ENCODE data around the gene ATG7. TPM values are rescaled to one million over a fixed set of nuclear protein-coding genes. Genes with fewer than 3 reads are reported as not detected.
A peak's percentile ranks its signal among the peaks of the same experiment; 100 is the strongest.
"Not testable (repeated sequence)": the region's sequence is repeated elsewhere in the genome, so short reads cannot be mapped to it uniquely, and the experiment has no call there.

The ATG7 gene
- total RNA-seq, 1 donor = 97.9 TPM

DNA sequence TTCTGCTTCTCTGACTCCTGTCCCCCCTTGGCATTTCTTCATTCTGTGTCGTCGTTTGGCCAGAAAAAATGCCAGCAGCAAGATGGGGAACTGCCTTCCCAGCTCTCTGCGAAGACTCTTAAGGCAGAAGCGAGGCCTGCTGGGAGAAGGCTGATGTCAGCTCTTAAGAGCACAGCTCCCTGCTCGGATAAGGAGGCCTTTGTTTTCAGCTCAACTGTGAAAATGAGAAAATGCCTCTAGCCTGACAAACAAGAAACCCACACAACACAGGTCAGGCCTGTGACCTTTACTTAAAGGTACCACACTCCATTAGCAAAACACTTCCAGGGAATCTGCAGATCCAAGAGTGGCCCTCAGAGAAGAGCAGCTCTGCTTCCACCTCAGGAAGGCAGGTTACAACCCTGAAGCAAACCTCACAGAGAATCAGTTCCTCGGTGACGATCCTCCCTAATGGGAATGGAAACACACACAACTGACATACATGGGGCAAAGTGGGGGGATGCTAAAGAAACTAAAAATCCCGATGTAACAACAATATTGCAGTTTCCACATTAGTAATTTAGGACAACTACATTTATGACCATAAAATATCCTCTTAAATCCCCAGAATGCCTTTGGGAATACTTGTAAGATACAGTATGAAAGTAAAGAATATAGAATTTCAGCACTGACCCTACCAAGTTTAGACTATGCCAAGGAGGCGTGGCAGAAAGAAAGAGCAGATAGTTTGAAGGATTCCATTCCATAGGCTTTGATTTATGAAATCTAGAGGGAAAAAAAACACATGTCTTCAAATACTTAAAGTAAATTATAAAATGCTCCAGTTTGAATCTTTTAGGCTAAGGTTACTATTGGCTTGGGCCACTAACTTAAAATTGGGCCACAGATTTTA, 319.4 kb downstream of the ATG7 start:
- TF ChIP-seq, protein P1, sequence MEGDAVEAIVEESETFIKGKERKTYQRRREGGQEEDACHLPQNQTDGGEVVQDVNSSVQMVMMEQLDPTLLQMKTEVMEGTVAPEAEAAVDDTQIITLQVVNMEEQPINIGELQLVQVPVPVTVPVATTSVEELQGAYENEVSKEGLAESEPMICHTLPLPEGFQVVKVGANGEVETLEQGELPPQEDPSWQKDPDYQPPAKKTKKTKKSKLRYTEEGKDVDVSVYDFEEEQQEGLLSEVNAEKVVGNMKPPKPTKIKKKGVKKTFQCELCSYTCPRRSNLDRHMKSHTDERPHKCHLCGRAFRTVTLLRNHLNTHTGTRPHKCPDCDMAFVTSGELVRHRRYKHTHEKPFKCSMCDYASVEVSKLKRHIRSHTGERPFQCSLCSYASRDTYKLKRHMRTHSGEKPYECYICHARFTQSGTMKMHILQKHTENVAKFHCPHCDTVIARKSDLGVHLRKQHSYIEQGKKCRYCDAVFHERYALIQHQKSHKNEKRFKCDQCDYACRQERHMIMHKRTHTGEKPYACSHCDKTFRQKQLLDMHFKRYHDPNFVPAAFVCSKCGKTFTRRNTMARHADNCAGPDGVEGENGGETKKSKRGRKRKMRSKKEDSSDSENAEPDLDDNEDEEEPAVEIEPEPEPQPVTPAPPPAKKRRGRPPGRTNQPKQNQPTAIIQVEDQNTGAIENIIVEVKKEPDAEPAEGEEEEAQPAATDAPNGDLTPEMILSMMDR (IDR thresholded peaks at IDR 0.05; ENCODE audit: insufficient read depth, low read length) = no peak
- peak; percentile 81 for DNase-seq (ENCODE audit: low read depth)

DNA sequence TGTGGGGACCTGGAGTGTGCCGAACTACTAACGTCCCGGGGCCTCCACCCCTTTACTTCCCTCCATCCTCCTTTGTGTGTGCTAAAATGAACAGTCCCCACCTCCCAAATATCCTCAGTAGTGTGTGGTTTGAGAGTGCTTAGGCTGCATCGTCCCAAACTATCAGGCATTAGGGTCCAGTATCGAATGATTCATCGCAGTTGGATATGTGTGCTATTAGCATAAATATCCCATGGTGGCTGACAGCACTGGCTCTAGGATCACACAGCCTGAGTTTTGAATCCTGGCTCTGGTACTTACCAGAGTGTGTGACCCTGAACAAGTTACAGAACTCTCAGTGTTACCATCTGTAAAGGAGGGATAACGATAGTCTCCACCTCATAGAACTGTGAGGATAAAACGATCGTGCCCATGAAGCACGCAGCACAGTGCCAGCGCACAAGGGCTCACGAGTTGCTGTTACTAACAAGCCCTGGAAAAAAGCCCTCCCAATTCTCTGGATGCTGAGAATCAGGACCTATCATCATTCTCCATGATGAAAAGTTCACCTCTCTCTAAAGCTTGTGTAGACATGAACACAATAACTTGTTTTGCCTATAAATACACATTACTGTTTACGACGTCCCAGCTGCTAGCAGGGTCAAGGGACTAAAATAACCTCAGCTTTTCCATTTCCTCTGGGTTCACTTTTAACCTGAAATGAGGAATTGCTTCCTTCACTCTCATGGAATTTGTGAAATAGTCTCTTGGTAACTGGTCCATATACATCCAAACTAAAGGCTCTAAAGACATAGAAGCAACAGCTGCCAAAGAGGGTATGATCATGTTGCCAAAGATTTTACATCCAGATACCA, 320.5 kb downstream of the ATG7 start:
- TF ChIP-seq, protein P1 (IDR thresholded peaks at IDR 0.05; ENCODE audit: insufficient read depth, low read length) = no peak
- no peak overlapping the region for H3K4me3 ChIP-seq (ENCODE audit: low read depth, low read length)
- DNase-seq (ENCODE audit: low read depth) = peak; percentile 63

More for the DNA sequence above, 319.4 kb downstream of the ATG7 start:
- no peak overlapping the region for H3K4me3 ChIP-seq (ENCODE audit: low read depth, low read length)

DNA sequence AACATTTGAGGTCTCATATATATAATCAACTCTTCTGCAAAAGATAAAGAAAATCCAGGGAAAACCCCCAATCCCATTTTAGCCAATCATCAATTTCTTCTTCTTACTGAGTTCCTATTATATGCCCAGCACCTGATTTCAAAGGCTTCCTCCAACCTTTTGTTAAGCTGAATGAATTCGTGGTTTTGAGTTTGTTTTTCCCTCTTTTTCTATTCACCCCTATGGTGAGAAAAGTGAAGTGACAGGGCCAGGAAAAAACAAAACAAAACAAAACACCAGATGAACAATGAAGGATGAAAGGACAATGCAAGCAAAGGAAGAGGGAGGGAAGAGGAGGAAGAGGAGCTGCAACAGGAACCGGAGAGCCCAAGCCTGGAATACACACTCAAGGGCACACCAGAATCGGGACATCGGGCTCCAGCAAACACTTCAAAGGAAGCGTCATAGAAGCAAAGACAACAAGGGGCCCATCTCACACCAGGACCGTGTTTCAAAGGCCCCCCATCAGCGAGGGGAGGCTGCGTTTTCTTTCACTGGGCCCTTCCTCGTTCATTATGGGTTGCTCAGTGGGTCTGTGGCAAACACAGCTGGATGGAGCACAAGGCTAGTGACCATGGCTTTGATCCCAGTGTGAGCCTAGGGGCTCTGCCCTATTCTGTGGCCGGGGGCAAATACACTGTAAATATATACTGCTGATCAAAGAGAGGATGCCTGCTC, 321.3 kb downstream of the ATG7 start:
- no peak for DNase-seq (ENCODE audit: low read depth)
- TF ChIP-seq, protein P1 (IDR thresholded peaks at IDR 0.05; ENCODE audit: insufficient read depth, low read length) = no peak
- no peak overlapping the region for H3K4me3 ChIP-seq (ENCODE audit: low read depth, low read length)

DNA sequence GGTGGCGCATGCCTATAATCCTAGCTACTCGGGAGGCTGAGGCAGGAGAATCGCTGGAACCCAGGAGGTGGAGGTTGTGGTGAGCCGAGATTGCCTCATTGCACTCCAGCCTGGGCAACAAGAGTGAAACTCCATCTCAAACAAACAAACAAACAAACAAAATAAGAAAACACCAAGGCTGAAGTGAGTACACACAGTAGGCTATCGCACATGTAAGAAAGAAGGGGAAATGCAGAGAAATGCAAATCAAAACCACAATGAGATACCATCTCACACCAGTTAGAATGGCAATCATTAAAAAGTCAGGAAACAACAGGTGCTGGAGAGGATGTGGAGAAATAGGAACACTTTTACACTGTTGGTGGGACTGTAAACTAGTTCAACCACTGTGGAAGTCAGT, 322.8 kb downstream of the ATG7 start:
- not testable (repeated sequence) for H3K4me3 ChIP-seq (ENCODE audit: low read depth, low read length); DNase-seq (ENCODE audit: low read depth)

DNA sequence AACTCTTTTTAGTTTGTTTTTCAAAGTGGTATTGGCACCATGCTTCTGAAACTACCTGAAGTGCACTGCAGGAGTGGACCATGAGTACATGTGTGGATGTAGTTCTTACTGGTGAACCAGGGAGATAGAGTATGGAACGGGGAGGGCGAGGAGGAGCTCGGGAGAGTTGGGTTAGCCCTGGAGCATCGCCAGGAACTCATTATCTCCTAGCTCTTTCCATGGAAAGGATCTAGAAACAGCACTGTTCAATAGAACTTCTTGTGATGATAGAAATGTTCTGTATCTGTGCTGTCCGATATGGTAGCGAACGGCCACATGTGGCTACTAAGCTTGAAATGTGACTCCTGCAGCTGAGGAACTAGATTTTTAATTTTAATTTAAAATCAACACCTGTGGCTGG, 324.2 kb downstream of the ATG7 start:
- TF ChIP-seq, protein P1 (IDR thresholded peaks at IDR 0.05; ENCODE audit: insufficient read depth, low read length) = no peak
- no peak overlapping the region for H3K4me3 ChIP-seq (ENCODE audit: low read depth, low read length)
- DNase-seq (ENCODE audit: low read depth) = no peak

DNA sequence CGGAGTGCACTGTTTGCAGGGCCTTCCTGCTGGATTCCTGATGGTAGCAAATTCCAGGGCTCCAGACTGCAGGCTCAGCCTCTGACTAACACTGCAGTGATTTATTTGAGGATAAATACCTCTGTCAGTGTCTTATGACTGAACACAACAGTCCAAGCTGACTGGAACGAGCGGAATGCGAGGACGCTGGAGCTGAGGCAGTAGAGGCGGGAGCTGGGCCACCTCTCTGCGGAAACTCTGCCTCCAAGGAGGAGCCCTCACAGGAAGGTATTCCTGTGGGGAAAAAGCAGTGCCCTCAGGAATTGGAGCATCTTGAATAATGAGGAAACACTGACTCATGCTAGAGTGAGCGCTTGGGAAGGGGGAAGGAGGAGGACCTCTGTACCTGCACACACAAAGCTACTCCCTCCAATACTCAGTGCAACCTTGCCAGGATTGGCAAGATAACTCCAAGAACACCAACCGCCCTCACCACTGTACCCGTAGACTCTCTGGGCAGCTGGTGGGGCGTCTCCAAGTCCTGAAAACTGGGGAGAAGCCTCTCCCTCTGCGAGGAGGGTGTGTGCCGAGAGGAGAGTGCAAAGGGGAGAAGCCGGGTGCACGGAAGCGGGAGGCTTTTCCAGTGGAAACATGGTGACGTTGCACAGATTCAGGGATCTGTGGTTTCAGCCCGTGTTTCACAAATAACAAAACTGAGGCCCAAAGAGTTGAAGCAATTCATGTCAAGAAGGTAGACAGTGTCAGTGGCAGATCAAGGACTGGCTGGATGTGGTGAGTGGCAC, 328.5 kb downstream of the ATG7 start:
- TF ChIP-seq, protein P1 (IDR thresholded peaks at IDR 0.05; ENCODE audit: insufficient read depth, low read length) = no peak
- peak; percentile 99 for DNase-seq (ENCODE audit: low read depth)
- H3K4me3 ChIP-seq (ENCODE audit: low read depth, low read length) = no peak overlapping the region
